Heart right ventricle (tissue), 16 donors: ENCODE results near the gene LAD1. TPM values are rescaled to one million over a fixed set of nuclear protein-coding genes. Genes with fewer than 3 reads are reported as not detected.

Experiments
- ATAC-seq, 8 donors: fragments of 200-7000 bp; cut with Tn5 transposase; one replicate each; pipeline ENCODE4 v1.9.1; 2020; ENCODE audit warnings: mild to moderate bottlenecking in 8 of 8, moderate library complexity in 8 of 8, moderate number of reproducible peaks in 1 of 8
- DNase-seq, 2 donors: peaks; one replicate each; pipeline ENCODE4 v3.0.0-alpha.2; 2020
- H3K27ac ChIP-seq, 10 donors: fragments of 200-600 bp; sonication (generic) in 2 of 10; one replicate each; pipeline versions ENCODE4 v1.5.0 to v1.8.0; 2020 to 2022; ENCODE audit warnings: mild to moderate bottlenecking in 3 of 10
- H3K27me3 ChIP-seq, 7 donors: fragments of 200-600 bp; one replicate each; pipeline ENCODE4 v1.8.0; 2021 to 2022; ENCODE audit warnings: mild to moderate bottlenecking in 2 of 7
- H3K36me3 ChIP-seq, 9 donors: fragments of 200-600 bp; sonication (generic) in 1 of 9; one replicate each; pipeline versions ENCODE4 v1.5.0 to v1.8.0; 2020 to 2022; ENCODE audit warnings: mild to moderate bottlenecking in 2 of 9
- H3K4me1 ChIP-seq, 9 donors: fragments of 200-600 bp; sonication (generic) in 1 of 9; one replicate each; pipeline versions ENCODE4 v1.5.0 to v1.8.0; 2020 to 2022; ENCODE audit warnings: mild to moderate bottlenecking in 4 of 9
- H3K4me3 ChIP-seq, 10 donors: fragments of 200-600 bp; sonication (generic) in 2 of 10; one replicate each; pipeline versions ENCODE4 v1.5.0 to v1.8.0; 2020 to 2022; ENCODE audit warnings: mild to moderate bottlenecking in 7 of 10, moderate library complexity in 2 of 10
- H3K9me3 ChIP-seq, 11 donors: fragments of 200-600 bp in 10 of 11; sonication (generic) in 2 of 11; one replicate each; pipeline versions ENCODE4 v1.5.0 to v1.8.0; 2013 to 2022; ENCODE audit warnings: mild to moderate bottlenecking in 2 of 11, control low read depth in 1 of 11, moderate library complexity in 1 of 11
- WGBS, 2 donors: extraction: QIAGEN DNeasy Blood & Tissue Kit; methylation state at CpG; one replicate each; pipeline ENCODE4 v1.1.7; 2013; ENCODE audit warnings: inconsistent platforms in 1 of 2; 5-methylcytosine and 5-hydroxymethylcytosine counted together
- intact Hi-C, 10 donors: fragments of 100-400 bp; cut with DNase I; formaldehyde crosslinking; loops; one replicate each; pipeline versions ENCODE4 v1.11.1 to v1.14.2; 2022
- polyA plus RNA-seq, 2 donors: library from polyadenylated mRNA; stranded (reverse); fragments of 200-250 nt; gene quantifications; one replicate each; pipeline ENCODE4 v1.2.3, GENCODE V29; 2013
- total RNA-seq, 10 donors: library from RNA; stranded (reverse); fragmentation: NEBNext Ultra II Directional in 3 of 10; extraction: Animal tissue kit (Norgen Biotek cat#: 25700) in 3 of 10; gene quantifications; one replicate each; pipeline versions ENCODE4 v1.2.1 to v1.2.4, GENCODE V29; 2021 to 2023
- TF ChIP-seq, protein P1 (sequence below), 9 donors: fragments of 200-600 bp; sonication (generic) in 2 of 9; IDR thresholded peaks; one replicate each; pipeline versions ENCODE4 v1.5.0 to v1.8.0; 2021 to 2022; ENCODE audit warnings: antibody characterized with exemption in 9 of 9, mild to moderate bottlenecking in 5 of 9, moderate library complexity in 1 of 9
- donor health status: Arrhythmogenic right ventricular cardiomyopathy.
- donor health status: ischemic (EF 13 %, LVEDD 7.1; RV severe dilation, severe dysfunction).
- donor health status: healthy with polysubstance abuse.
- donor health status: DM: no; HTN: yes; CAD: no.
- donor health status: DM: no; HTN: no; CAD: no.
- donor health status: ischemic (EF 25% LVEDD 6.9; RV normal size, moderate dysfunction).
- donor health status: ischemic (EF 25% LVEDD 5.7; RV mildly dilated, moderate dysfunction).
- donor health status: healthy.
- donor health status: DM: yes; HTN: yes; CAD: no.
- donor health status: Ischemic cardiomyopathy.
- donor health status: ischemic (EF 35%, LVEDD 5.7; RV mildly dilated, moderate dysfunction).
- donor health status: nonischemic (EF 11% LVEDD 7.7; RV severe dilation, severe dysfunction).
- donor health status: DM: yes; HTN: yes; CAD: no.
- donor health status: PGD.
- donor health status: ischemic (EF 29% LVEDD 5.4; RV normal size, mild dysfunction).
- donor health status: nonischemic (EF 23%, LVEDD 6.1; RV moderate dilation, normal function).

Gene LAD1
- total and polyA plus RNA-seq, 12 donors, result 0.85 to 42.2 (median 2.9) TPM

DNA sequence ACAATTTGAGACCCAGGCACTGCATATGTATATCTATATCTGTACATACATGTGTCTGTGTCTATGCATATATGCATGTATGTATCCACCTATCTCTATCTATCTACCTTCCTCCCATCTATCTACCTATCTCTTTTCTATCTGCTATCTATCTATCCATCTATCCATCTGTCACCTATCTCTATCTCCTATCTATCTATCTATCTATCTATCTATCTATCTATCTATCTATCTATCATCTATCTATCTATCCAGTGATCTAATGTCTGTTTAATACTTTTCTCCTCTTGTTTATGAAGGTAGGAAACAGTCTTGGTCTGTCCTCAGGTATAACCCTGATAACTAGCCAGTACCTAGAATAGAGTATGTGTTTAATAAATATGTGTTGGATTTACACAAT lies 47.5 kb downstream of the LAD1 start:
- TF ChIP-seq, protein P1, sequence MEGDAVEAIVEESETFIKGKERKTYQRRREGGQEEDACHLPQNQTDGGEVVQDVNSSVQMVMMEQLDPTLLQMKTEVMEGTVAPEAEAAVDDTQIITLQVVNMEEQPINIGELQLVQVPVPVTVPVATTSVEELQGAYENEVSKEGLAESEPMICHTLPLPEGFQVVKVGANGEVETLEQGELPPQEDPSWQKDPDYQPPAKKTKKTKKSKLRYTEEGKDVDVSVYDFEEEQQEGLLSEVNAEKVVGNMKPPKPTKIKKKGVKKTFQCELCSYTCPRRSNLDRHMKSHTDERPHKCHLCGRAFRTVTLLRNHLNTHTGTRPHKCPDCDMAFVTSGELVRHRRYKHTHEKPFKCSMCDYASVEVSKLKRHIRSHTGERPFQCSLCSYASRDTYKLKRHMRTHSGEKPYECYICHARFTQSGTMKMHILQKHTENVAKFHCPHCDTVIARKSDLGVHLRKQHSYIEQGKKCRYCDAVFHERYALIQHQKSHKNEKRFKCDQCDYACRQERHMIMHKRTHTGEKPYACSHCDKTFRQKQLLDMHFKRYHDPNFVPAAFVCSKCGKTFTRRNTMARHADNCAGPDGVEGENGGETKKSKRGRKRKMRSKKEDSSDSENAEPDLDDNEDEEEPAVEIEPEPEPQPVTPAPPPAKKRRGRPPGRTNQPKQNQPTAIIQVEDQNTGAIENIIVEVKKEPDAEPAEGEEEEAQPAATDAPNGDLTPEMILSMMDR (IDR thresholded peaks at IDR 0.05), result no peak
- Histone ChIP-seq H3K27me3 (peaks cover 0 to 8% (median 0%) of the 10 kb centered on the region in 7 donors), H3K27ac (no peak overlapping the region), H3K36me3 (no peaks in the 10 kb centered on the region), H3K4me1 (peaks cover 0 to 18% (median 3%) of the 10 kb centered on the region in 9 donors), H3K4me3 (no peak overlapping the region), H3K9me3 (no peaks in the 10 kb centered on the region)
- intact Hi-C loops, result loop anchor here in 2 of 10 donors (5.0 to 10.0 kb wide), 2 partner anchors 53 to 56 kb away; no protein-coding TSS in a partner anchor
- DNase-seq (no peak), ATAC-seq (no peak)

DNA sequence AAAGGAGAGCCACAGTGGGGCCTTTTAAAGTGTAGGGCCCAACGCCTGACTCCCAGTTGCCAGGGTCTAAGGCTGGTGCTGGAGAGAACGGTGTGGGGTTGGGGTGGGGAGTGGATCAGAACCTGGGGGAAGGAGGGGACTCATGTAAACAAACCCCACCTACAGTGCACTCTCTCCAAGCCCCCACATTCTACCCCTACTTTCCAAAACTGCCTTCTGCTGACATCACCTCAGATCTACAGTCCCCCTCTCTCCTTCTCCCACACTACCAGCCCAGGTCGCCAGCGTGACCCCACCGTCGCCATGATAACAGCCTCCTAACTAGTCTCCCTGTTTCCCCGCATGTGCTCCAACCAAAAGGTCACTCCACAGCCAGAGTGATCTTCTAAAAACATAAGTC lies 48.2 kb downstream of the LAD1 start:
- Histone ChIP-seq H3K9me3 (no peaks in the 10 kb centered on the region), H3K36me3 (no peaks in the 10 kb centered on the region), H3K4me1 (peaks cover 0 to 18% (median 3%) of the 10 kb centered on the region in 9 donors), H3K27ac (no peak overlapping the region), H3K27me3 (peaks cover 0 to 8% (median 0%) of the 10 kb centered on the region in 7 donors), H3K4me3 (no peak overlapping the region)
- TF ChIP-seq, protein P1 (IDR thresholded peaks at IDR 0.05), result no peak
- ATAC-seq (no peak), DNase-seq (no peak)
- intact Hi-C loops, result loop anchor here in 2 of 10 donors (5.0 to 10.0 kb wide), 2 partner anchors 54 to 56 kb away; no protein-coding TSS in a partner anchor
- WGBS, 2 donors, result 82 to 90% methylated on average over 7 of the region's 7 CpGs

DNA sequence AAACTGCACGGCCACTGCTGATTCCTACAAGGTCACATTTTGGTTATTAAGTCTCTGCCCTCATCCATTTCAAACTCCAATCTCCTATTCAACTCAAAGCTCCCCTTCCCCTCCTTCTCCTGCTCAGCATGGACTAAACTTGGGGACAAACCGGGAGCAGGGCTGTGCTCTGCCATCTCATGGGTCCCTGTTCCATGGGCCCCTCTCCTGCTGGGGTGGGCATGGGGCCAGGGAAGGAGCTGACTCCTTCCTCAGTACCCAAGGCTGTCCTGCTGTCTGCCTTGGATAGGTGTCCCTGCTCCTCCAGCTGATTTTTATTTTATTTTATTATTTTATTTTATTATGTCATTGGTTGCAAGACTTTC lies 48.8 kb downstream of the LAD1 start:
- TF ChIP-seq, protein P1 (IDR thresholded peaks at IDR 0.05), result no peak
- Histone ChIP-seq H3K27me3 (peaks cover 0 to 8% (median 0%) of the 10 kb centered on the region in 7 donors), H3K9me3 (no peaks in the 10 kb centered on the region), H3K4me3 (no peak overlapping the region), H3K36me3 (no peaks in the 10 kb centered on the region), H3K27ac (no peak overlapping the region), H3K4me1 (peaks cover 0 to 14% (median 3%) of the 10 kb centered on the region in 9 donors)
- intact Hi-C loops, result loop anchor here in 2 of 10 donors (5.0 to 10.0 kb wide), 2 partner anchors 54 to 57 kb away; no protein-coding TSS in a partner anchor
- ATAC-seq (no peak), DNase-seq (no peak)
- WGBS, 2 donors, result 77 to 88% methylated on average over 2 of the region's 2 CpGs

DNA sequence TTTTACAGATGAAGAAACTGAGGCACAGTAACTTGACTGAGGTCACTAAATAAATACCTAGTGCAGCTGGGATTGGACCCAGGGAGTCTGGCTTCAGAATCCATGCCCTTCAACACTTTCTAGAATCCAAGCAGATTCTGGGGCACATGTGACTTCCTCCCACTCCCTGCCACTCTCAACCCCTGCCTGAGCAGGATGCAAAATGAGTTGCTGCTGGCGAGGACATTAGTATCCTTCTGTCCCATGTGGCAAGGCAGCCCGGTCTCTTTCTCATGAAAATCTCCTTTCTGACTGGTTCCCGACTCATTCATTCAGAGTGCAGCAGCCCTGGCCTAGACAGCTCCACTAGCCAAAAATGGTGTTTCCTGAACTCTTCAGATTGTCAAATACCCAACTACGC lies 50.0 kb downstream of the LAD1 start:
- DNase-seq, result no peak
- H3K9me3 ChIP-seq, result no peaks in the 10 kb centered on the region
- no peak overlapping the region for H3K27ac ChIP-seq
- intact Hi-C loops, result loop anchor here in 7 of 10 donors (2.0 to 10.0 kb wide), 9 partner anchors 37 to 133 kb away; no protein-coding TSS in a partner anchor
- H3K27me3 ChIP-seq, result peaks cover 0 to 8% (median 0%) of the 10 kb centered on the region in 7 donors
- no peaks in the 10 kb centered on the region for H3K36me3 ChIP-seq
- peaks cover 0 to 12% (median 3%) of the 10 kb centered on the region in 9 donors for H3K4me1 ChIP-seq
- ATAC-seq, result no peak
- H3K4me3 ChIP-seq, result no peak overlapping the region
- TF ChIP-seq, protein P1 (IDR thresholded peaks at IDR 0.05), result no peak
- WGBS, 2 donors, result 63 to 77% methylated on average over 4 of the region's 4 CpGs
